Activated T-cell treated with anti-CD3 and anti-CD28 coated beads, Interleukin-2, amount 50 U/mL, for 1 hour (primary cell): Measurements from ENCODE around the gene C3orf33.
A peak's percentile ranks its signal among the peaks of the same experiment; 100 is the strongest.

Experiments used
- DNase-seq: peaks from one replicate; pipeline ENCODE4 v3.0.0-alpha.2; 2020

The C3orf33 gene

DNA sequence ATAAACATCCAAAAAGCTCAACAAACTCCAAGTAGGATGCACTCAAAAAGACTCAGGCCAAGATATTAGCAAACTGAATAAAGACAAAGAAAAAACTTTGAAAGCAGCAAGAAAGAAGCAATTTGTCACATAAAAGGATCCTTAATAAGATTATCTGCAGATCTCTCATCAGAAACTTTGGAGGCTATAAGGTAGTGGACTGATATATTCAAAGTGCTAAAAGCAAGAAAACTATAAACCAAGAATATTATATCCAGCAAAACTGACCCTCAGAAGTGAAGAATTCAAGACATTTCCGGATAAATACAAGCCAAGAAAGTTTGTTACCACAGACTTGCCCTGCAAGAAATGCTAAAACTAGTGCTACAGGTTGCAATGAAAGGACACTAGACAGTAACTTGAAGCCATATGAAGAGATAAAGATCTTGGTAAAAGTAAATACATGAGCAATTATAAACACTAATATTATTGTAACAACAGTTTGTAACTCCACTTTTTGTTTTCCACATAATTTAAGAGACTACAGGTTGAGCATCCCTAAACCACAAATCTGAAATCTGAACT is 23.6 kb downstream of the C3orf33 start:
- DNase-seq, result no peak

- no peak for DNase-seq
Measured at GRCh38 chr3:155780291-155780690, 25.8 kb downstream of the C3orf33 start.

DNA sequence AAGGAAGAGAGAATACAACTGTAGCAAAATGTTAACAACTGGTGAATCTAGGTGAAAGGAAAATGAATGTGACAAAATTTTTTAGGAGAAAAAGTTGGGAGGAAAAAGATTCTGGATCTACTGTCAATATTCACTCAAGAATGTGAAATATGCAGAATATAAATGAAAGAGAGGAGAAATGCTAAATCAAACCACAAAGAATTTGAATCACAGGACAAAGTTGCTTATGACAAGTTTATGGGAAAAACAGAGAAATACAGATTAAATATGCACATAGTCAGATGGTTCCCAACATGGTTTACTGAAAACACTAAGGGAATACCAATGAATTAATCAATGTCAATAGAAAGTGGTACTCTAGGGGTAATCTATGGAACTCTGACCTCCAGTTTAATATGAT is 27.6 kb downstream of the C3orf33 start:
- no peak for DNase-seq

GRCh38 chr3:155772801-155773200 is 33.3 kb downstream of the C3orf33 start:
- DNase-seq, result no peak

- DNase-seq, result no peak
Measured at GRCh38 chr3:155771126-155771525, 35.0 kb downstream of the C3orf33 start.

GRCh38 chr3:155766206-155766605 is 39.9 kb downstream of the C3orf33 start:
- DNase-seq, result no peak

DNA sequence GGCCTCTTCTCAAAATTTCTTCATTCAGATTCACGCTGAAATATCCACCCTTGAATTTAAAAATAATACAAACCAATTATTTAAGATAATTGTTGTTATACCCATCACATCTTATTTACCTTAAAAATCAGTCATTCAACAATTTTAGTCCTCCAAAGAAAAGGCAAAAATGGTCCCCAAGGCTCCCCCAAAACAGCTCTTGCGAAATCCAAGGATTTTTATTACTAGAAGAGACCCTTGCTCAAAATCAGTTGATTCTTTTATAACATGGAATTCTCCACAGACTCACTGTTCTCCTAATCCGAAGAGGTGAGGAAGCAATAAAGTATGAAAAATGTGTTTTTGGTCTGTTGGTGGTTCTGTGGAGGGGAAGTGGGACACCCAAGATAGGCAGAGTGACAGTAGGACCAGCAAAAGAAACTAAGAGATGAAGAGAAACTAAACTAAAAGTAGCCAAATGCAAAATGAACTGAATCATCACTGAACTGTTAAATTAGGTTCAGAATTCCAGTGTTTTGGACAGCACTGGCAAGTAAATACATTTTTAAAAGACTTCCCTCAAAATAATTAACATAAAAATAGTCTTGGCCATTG is 42.1 kb downstream of the C3orf33 start:
- DNase-seq, result no peak

GRCh38 chr3:155760653-155761052 is 45.4 kb downstream of the C3orf33 start:
- DNase-seq, result no peak

DNA sequence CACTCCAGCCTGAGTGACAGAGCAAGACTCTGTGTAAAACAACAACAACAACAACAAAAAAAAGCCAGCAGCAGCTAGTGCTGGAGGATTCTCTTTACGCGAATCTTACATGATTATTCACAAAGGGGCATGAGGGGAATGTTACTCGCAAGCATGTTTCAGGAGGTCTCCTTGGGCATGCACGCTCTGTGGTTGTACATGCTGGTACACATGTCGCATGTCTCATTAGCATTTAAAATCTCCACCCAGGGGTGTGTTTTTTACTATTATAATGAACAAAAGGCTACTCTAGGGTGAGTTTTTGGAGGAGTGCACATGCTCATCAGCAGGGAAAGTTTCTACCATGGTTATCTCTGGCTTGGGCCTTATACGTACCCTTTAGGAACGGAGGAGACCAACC is 48.5 kb downstream of the C3orf33 start:
- no peak for DNase-seq

DNA sequence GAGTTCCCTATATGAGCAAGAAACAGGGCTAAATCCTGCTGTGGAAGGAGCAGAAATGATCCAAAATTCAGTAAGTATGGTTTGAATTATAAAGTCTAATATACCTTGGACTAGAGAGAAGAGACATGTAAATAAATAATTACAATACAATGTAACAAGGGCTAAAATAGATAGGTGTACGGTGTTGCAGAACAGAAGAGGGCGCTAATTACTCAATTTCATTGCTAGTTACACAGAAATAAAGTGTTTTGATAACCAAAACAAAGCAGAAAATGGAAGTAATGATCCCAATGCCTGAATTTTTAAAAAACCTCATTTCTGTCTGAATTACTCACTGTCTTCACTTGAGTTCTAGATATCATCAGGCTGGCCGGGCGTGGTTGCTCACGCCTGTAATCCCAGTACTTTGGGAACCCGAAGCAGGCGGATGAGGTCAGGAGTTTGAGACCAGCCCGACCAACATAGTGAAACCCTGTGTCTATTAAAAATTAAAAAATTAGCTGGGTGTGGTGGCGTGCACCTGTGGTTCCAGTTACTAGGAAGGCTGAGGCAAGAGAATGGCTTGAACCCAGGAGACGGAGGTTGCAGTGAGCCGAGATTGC is 52.9 kb downstream of the C3orf33 start:
- no peak for DNase-seq

GRCh38 chr3:155748611-155749365 is 57.3 kb downstream of the C3orf33 start:
- DNase-seq, result no peak

DNA sequence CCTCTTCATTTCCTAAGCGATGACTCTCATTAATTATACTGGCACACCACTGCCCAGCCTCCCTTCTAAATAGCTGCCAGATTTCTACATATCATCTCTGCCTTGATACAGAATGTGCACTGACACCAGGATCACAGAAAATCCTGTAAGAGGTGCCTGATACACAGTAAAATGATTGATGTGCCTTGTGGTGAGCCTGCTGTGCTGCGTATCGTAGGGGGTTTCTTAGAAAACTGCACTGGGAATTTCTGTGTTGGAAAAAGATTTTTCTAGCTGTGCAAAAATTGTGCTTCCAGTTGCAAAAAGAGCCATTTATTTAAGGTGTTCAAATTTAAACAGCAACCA is 58.2 kb downstream of the C3orf33 start:
- DNase-seq, result no peak

- no peak for DNase-seq
Measured at GRCh38 chr3:155747286-155747945, 58.7 kb downstream of the C3orf33 start.

DNA sequence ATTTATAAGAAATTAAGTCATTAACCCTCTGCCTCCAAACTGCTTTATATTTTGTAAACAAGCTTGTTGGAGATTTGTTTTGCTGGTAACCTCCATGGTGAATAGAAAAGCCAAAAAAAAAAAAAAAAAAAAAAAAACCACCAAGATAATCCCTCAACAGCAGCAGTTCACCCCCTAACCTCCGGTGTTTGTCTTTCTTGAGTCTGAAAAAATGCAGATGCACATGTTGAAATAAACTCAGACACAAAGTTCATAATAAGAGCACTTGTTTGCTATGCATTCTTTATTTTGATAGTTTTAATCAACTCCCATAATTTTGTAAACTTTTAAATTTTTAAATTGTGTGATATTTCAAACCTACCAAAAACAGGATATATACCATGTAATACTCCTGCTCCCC is 59.4 kb downstream of the C3orf33 start:
- DNase-seq, result no peak

- DNase-seq, result no peak
Measured at GRCh38 chr3:155745795-155746550, 60.1 kb downstream of the C3orf33 start.

DNA sequence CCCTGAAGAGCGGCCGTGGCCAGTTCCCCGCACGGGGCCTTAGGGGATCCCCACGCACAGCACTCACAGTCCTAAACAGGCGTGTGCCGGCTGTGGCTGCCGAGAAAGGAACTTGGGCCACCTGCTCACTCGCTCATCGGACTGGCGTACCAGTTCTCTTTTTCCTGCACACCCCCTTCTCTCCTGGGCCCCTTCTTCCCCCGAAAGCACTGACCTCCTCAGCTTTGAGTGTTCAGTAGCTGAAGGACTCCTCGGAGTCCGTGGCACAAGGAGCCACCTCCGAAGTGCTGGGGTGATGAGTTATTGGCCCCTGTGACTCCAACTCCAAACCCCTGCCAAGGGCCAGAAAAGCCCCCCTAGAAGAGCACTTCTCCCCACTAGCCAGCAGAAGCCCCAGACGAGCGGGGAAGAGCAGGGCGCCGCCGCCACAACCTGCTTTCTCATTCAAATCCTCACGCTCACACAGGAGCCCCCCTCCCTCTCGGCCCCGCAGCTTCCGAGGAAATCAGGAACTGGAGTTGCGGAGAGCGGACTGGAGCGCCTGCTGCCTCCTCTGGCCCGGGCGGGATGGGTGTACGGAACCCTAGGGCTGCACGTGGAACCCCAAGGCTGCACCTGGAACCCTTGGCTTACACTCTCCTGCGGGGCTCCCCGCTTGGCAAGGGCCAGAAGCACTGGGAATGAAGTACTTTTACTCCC is 61.3 kb downstream of the C3orf33 start, which contains the start of gene PLCH1:
Gene PLCH1, minus strand, starts transcription at position 446 of the 699 bp plus-strand sequence. CDS start 40,847 bp downstream, outside the sequence.
- peak; percentile 49 for DNase-seq

- peak; percentile 45 for DNase-seq
Measured at GRCh38 chr3:155744010-155744625, 62.0 kb downstream of the C3orf33 start.

- no peak for DNase-seq
Measured at GRCh38 chr3:155743606-155744005, 62.5 kb downstream of the C3orf33 start.

GRCh38 chr3:155742349-155742965 is 63.6 kb downstream of the C3orf33 start:
- no peak for DNase-seq

DNA sequence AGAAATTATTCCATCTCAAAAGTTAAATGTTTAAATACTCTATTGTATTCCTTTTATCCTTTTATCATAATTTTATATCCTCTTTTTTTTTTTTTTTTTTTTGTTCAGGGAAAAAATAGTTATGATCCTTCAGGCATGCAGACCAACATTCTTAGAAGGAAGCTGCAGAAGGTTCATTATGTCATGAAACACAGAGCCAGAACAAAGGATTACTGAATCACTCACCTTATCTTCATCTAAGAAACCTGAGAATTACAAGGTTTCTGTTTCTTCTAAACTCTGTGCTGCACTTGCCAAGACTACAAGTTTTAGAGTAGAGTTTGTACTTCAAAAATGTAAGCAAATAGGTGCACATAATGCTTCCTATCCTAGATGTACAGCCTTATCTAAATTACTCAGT is 64.5 kb downstream of the C3orf33 start:
- no peak for DNase-seq

GRCh38 chr3:155741101-155741500 is 65.0 kb downstream of the C3orf33 start:
- no peak for DNase-seq
